Neutrophil (primary cell): ENCODE measurements around the gene CALHM1.
"Not testable (repeated sequence)": the region's sequence is repeated elsewhere in the genome, so short reads cannot be mapped to it uniquely, and the experiment has no call there.

Experiments used
- H3K27ac ChIP-seq: fragments of 200-600 bp; sonication (generic); 2 replicates; pipeline ENCODE4 v1.5.1; 2016; ENCODE audit warnings: mild to moderate bottlenecking, moderate library complexity
- H3K27me3 ChIP-seq: fragments of 200-600 bp; sonication (generic); 2 replicates; pipeline ENCODE4 v1.6.0; 2016; ENCODE audit warnings: mild to moderate bottlenecking
- H3K36me3 ChIP-seq: fragments of 200-600 bp; sonication (generic); 2 replicates; pipeline ENCODE4 v1.5.1; 2017
- H3K4me1 ChIP-seq, 2 experiments: fragments of 200-600 bp in 1 of 2; sonication (generic) in 1 of 2; 1 replicate in 1 of 2; 2 replicates in 1 of 2; pipeline versions ENCODE4 v1.5.1 to v1.6.1; 2013 to 2016; ENCODE audit warnings: low read depth in 1 of 2, low read length in 1 of 2, mild to moderate bottlenecking in 1 of 2, moderate library complexity in 1 of 2; ENCODE audit not compliant: control insufficient read depth in 1 of 2, insufficient read depth in 1 of 2
- H3K4me3 ChIP-seq, 2 experiments: fragments of 200-600 bp in 1 of 2; sonication (generic) in 1 of 2; 1 replicate in 1 of 2; 2 replicates in 1 of 2; pipeline ENCODE4 v1.5.1; 2013 to 2016; ENCODE audit warnings: low read depth in 1 of 2, low read length in 1 of 2, mild to moderate bottlenecking in 1 of 2, moderate library complexity in 1 of 2
- H3K9me3 ChIP-seq: fragments of 200-600 bp; sonication (generic); 2 replicates; pipeline ENCODE4 v1.5.1; 2016
- TF ChIP-seq, protein P1 (sequence below): fragments of 200-600 bp; sonication (generic); IDR thresholded peaks from 2 replicates; pipeline ENCODE4 v1.5.1; 2016; ENCODE audit warnings: antibody characterized with exemption

Gene CALHM1

DNA sequence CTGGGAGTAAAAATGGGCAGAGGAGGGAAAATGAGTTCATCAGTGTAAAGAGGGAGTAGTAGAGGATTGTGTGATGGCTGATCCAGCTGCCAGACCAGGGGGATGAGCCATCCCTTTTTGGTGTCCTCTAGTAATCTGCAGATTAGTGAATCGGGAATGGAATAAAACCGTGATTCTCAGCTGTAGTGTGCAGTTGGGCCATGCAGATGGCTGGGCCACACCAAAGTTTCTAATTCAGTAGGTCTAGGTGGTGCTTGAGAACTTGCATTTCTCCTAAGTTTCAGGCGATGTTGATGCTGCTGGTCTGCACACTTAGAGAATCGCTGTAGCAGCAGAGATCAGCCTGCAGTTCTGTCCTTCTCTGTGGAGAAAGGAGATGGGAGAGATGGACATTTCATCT lies 39.6 kb downstream of the CALHM1 start:
- H3K36me3 ChIP-seq = peaks cover 89% of the 10 kb centered on the region
- no peaks in the 10 kb centered on the region for H3K4me1 ChIP-seq

DNA sequence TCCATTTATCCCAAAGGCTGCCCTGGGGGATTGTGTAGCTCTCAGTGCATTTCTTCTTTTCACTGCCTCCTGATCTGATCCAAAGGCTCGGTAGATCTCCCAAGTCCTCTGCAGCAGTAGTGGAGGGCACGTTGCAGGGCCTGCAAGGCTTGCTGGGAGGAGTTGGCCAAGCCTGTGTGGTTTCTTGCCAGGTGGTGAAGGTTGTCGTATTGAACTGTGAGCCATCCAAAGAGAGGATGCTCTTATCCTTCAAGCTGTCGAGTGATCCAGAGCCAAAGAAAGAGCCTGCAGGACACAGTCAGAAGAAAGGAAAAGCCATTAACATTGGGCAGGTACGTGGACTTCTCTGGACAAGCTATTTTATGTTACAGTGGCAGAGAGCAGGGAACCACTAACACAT lies 41.1 kb downstream of the CALHM1 start:
- Histone ChIP-seq H3K4me1 (no peaks in the 10 kb centered on the region), H3K9me3 (no peaks in the 10 kb centered on the region), H3K27ac (no peak overlapping the region), H3K27me3 (no peaks in the 10 kb centered on the region), H3K36me3 (peaks cover 89% of the 10 kb centered on the region), H3K4me3 (no peak overlapping the region)
- TF ChIP-seq, protein P1, sequence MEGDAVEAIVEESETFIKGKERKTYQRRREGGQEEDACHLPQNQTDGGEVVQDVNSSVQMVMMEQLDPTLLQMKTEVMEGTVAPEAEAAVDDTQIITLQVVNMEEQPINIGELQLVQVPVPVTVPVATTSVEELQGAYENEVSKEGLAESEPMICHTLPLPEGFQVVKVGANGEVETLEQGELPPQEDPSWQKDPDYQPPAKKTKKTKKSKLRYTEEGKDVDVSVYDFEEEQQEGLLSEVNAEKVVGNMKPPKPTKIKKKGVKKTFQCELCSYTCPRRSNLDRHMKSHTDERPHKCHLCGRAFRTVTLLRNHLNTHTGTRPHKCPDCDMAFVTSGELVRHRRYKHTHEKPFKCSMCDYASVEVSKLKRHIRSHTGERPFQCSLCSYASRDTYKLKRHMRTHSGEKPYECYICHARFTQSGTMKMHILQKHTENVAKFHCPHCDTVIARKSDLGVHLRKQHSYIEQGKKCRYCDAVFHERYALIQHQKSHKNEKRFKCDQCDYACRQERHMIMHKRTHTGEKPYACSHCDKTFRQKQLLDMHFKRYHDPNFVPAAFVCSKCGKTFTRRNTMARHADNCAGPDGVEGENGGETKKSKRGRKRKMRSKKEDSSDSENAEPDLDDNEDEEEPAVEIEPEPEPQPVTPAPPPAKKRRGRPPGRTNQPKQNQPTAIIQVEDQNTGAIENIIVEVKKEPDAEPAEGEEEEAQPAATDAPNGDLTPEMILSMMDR = no peak

More for the DNA sequence above, 39.6 kb downstream of the CALHM1 start:
- Histone ChIP-seq H3K4me3 (no peak overlapping the region), H3K27me3 (no peaks in the 10 kb centered on the region), H3K9me3 (no peaks in the 10 kb centered on the region), H3K27ac (no peak overlapping the region)
- TF ChIP-seq, protein P1 = no peak

DNA sequence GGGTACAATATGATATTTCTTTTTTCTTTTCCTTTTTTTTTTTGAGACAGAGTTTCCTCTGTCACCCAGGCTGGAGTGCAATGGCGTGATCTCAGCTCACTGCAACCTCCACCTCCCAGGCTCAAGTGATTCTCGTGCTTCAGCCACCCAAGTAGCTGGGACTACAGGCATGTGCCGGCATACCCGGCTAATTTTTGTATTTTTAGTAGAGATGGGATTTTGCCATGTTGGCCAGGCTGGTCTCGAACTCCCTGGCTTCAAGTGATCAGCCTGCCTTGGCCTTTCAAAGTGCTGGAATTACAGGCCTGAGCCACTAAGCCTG lies 41.6 kb downstream of the CALHM1 start:
- H3K36me3 ChIP-seq = peaks cover 89% of the 10 kb centered on the region

DNA sequence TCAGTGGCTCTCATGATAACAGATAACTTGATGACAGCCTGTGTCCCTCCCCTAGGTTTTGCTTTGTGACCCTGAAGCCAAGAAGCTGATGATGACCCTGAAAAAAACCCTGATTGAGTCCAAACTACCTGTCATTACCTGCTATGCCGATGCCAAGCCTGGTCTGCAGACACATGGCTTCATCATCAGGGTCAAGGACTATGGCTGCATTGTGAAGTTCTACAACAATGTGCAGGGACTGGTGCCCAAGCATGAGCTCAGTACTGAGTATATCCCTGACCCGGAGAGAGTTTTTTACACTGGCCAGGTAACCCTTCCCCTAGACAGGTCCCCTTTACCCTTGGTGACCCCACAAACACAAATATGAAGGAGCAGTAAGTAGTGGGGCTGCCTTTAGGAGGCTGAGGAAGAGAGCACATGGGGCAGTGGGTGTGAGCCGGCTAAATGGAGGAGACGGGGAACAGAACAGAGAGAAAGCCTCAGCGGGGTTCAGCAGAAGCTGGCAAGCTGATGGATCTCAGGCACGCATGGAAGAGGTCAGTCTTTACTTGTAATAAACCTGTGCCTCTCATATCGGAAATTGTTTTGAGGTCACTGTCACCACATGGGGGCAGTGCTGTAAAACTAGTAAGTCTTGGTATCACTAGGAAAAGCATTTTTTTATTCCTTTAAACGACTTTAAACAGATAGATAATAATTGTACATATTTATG lies 42.1 kb downstream of the CALHM1 start:
- no peak overlapping the region for H3K4me3 ChIP-seq
- no peaks in the 10 kb centered on the region for H3K9me3 ChIP-seq
- peaks cover 91% of the 10 kb centered on the region for H3K36me3 ChIP-seq
- H3K4me1 ChIP-seq = no peaks in the 10 kb centered on the region
- H3K27me3 ChIP-seq = no peaks in the 10 kb centered on the region
- no peak overlapping the region for H3K27ac ChIP-seq
- TF ChIP-seq, protein P1 = no peak

More for the DNA sequence above, 41.6 kb downstream of the CALHM1 start:
- not testable (repeated sequence) for H3K4me3 ChIP-seq, H3K4me1 ChIP-seq, H3K27me3 ChIP-seq, H3K9me3 ChIP-seq, H3K27ac ChIP-seq

DNA sequence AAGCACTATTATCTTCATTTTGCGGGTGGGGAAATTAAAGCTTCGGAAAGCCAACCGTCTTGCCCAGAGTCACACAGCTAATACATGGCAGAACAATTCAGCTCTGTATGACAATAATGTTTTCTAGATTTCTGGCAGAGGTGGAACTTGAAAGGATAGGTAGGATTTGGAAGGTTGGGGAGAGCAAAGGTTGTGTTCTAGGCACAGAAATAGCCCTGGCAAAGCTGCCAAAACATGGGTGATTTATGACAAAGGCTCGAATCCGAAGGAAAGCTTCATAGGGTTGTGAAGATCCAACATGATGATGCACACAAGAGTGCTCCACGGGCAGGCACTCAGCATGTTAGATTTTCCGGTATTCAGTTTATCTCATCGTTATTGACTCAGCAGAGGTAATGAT lies 43.1 kb downstream of the CALHM1 start:
- H3K36me3 ChIP-seq = peaks cover 83% of the 10 kb centered on the region
- no peaks in the 10 kb centered on the region for H3K4me1 ChIP-seq
- H3K27ac ChIP-seq = no peak overlapping the region
- TF ChIP-seq, protein P1 = no peak
- H3K27me3 ChIP-seq = no peaks in the 10 kb centered on the region
- no peak overlapping the region for H3K4me3 ChIP-seq
- H3K9me3 ChIP-seq = no peaks in the 10 kb centered on the region

DNA sequence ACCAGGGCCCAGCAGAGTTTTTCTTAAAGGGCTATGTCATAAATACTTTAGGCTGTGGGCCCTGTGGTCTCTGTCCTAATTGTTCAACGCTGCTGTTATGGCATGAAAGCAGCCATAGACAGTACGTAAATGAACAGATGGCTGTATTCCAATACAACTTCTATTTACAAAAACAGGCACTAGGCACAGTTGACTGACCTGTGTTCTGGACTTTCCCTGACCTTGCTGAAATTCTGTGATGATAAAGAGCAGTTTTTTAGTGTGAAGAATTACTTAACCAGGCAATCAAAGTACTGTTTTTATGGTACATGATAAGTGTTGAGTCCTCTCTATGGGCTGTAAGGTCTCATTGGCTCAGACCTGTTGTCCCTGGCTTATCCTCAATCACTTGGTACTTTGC lies 45.1 kb downstream of the CALHM1 start:
- Histone ChIP-seq H3K27ac (no peak overlapping the region), H3K4me3 (no peak overlapping the region), H3K36me3 (peaks cover 72% of the 10 kb centered on the region), H3K9me3 (no peaks in the 10 kb centered on the region), H3K4me1 (no peaks in the 10 kb centered on the region), H3K27me3 (no peaks in the 10 kb centered on the region)
- TF ChIP-seq, protein P1 = no peak
